GM15510 (cell line): ENCODE data around the gene TBC1D16.

Source experiments
- POLR2A ChIP-seq: IDR thresholded peaks from 3 replicates; pipeline ENCODE4 v1.6.1; 2011; ENCODE audit warnings: borderline replicate concordance; ENCODE audit not compliant: insufficient read length; ENCODE audit errors: extremely low read depth

The TBC1D16 gene

DNA sequence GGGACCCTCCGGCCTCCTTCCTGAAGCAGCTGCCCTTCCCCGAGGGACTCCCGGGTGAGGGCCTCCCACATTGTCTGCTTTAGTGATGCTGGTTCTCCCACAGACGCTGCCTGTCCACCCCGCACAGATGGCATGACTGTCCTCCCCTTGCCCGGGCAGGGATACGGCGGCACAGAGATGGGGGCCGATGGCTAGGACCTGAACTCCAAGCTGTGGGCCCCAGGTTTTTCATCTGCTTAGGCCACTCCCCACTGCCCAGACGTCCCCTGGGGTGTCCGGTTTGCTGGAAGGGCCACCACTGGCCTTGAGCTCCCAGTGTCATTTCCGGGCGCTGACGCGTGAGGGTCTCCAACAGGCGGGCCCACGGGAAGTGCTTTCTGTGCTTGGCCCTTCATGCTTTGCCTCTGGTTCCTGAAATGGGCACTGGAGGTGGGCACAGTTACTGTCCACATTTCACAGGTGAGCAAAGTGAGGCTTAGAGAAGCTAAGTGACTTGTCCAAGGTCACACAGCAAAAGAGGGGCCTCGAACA is 109.0 kb downstream of the TBC1D16 start:
- no peak for TF ChIP-seq POLR2A

DNA sequence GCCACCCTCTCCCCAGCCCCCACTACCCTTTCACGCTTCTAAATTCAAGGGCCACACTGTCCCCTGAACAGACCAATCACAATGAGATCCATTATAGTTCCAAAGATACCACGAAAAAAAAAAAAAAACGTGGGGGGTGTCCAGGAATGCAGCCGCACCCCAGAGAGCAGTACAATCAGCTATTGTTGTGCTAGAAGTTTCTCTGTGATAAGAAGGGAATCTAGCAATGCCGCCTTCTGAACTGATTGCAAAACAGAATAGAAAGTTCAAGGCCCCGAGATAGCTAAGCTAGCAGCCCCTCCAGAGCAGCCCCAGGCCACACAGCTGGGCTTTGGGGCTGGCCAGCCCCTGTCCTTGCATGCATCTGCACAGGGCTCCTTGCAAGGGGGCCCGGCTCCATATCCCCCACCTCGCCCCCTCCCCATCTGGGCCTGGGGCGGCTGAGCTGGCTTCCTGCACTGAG is 109.5 kb downstream of the TBC1D16 start:
- TF ChIP-seq POLR2A, result no peak

DNA sequence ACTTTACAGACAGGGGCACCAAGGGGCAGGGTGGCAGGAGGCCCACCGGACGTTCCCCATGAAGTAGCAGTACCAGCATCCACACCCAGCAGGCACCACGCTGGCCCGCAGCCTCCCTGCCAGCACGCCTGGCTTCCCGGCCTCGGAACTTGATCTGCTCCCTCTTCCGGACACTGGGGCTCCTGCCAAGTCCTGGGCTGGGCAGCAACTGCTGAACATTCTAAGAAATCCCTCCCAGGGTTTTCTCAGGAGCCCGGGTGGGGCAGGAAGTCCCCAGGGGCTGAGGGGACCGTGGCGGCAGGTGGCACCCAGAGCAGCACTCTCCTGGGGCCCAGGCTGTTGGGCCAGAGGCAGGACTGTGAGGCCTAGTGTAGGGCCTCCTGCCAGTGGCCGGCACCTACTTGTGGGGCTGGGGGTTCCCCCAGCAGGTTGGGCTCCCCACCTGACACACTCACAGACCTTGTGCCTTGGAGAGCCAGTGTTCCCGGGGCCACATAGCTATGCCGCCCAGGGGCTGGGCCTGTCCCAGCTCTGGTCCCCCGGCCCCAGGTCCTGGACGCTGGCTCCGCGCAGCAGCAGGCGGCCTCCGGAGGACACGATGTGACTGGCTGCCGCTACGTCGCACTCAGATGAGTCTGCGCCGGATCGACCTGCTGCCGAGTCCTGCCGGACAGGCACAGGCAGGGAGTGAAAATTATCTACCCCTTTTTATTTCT is 110.3 kb downstream of the TBC1D16 start:
- no peak for TF ChIP-seq POLR2A

DNA sequence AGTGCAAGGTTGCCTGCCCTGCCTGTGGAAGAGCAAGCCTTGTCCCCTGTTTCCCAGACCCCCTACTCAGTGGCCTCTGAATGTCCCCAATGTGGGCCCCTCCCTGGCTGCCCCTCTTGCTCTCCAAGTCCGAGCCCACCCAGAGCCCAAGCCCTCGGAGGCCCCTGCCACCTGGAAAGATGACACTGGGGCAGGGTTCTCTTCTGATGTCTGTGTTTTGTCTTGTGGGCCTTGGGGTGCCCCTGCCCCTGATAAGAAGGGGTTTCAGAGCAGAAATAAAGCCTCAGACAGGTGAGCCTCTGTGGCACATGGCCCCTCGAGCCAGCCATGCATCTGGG is 111.1 kb downstream of the TBC1D16 start:
- TF ChIP-seq POLR2A, result no peak

DNA sequence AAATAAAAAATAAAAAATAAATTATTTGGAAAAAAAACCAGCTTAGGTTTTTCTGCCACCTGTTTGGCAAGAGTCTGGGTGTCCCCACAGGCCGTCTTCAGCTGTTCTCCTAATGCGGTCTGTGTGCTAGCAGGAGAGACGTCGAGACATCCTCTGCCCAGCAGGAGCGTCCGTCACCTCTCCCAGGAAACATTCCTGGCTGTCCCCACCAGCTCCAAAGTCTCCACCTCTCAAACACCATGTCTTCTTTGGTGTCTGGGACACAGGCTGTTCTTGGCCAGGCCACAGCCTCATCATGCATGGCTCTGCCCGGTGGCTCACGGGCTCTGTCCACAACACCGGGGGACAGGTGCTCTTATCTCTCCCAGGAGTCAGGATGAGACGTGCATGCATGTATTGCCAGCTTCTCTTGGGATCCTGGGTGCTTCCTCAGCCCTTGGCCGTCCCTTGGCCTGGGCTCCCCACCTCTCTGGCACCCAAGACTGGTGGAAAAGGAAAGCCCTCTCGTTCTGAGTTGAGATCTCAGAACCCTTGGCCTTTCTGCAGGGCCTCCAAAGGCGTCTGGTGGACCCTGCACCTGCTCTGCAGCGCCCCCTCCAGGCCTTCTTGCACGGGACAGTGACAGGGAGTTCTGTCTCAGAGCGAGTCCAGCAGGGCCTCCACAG is 111.6 kb downstream of the TBC1D16 start:
- no peak for TF ChIP-seq POLR2A

DNA sequence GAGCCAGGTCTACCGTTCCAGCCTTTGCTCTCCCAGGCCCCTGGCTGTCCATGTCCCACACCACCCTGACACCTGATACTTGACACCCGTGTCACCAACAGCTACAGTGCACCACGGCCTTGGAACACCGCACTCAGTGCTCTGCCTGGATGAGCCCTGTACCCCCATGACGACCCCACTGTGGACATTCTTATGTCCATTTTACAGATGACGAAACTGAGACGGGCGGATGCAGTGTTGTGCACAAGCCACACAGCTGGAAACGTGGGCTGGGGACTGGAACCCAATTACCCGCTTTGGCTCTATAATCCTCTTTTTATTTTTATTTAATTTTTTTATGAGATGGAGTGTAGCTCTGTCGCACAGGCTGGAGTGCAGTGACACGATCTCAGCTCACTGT is 112.9 kb downstream of the TBC1D16 start:
- TF ChIP-seq POLR2A, result no peak

DNA sequence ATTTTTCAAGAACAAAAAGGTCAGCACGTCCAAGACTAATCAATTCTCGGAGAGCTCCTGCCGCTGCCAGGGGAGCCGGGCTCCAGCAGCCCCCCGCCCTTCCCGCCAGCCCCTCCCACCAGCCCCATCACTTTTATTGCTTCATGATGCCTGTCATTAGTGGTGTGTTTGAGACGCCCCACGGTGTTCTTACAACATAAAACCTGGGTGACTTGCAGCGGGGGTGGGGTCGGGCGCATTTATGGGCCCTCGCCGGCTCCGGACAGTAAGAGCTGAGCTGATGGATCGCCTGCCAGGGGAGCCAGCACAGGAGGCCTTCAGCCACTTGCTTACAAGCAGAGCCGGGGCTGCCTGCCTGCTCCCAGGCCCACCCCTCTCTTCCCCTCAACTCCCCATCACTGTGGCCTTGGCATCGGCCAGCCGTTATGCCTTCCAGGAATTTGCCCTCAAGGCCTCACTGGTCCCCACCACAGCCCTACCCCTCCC is 113.5 kb downstream of the TBC1D16 start:
- TF ChIP-seq POLR2A, result no peak

DNA sequence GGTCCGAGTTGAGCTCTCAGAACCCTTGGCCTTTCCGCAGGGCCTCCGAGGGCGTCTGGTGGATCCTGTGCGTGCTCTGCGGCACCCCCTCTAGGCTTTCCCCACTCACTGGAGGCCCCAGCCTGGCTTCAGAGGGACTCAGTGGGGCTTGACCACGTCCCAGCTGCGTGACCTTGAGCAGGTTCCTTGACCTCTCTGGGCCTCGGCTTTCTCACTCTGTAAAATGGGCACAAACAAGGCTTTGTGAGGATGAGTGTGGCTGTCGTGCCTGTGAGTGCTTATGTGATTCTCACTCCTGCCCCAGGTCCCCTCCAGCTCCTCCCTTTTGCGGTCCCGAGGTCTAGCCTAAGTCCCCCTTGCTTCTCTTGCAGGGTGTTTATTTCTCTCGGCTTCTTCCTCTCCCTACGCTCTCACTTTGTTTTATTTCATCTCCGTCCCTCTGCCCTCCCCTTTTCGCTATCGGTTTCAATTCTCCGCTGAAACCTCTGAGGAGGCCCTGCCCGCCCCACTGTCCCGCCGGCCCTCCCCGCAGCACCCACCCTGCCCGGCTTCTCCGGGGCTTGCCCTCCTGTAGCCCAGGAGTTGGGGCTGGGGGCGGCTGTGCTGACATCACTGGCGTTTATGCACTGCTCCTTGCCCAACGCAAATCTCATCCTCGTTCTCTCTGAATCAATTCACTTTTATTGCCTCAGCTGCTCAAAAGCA is 114.1 kb downstream of the TBC1D16 start:
- TF ChIP-seq POLR2A, result no peak

DNA sequence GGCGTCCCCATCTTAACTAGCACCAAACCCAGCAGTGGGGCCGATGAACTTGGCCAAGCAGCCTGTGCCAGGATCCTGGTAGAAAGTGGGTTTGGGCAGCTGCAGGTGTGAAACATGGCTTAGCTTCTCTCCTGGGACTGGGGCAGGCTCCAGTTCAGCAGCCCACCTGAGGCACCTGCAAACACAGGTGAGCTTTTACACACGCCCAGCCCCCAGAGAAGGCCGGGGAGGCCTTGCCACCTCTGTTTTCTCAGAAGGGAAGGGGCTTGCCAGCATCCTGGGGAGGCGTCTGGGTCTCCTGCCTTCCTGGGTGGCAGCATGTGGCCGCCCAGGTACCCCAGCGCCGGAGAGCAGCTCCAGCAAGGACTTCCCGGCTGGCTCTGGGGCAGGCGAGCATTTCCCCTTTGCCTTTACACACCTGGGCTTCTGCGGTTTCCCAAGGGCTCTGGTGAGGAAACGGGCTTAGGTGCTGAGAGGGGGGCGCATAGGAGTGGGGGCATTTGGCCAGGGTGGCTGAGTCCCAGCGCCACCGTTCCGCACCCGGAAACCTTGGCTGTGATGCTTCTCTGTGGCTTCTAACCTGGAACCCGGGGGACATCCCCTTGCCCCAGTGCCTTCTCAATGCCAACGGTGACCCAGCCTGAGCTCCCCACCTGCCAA is 114.8 kb downstream of the TBC1D16 start:
- no peak for TF ChIP-seq POLR2A

DNA sequence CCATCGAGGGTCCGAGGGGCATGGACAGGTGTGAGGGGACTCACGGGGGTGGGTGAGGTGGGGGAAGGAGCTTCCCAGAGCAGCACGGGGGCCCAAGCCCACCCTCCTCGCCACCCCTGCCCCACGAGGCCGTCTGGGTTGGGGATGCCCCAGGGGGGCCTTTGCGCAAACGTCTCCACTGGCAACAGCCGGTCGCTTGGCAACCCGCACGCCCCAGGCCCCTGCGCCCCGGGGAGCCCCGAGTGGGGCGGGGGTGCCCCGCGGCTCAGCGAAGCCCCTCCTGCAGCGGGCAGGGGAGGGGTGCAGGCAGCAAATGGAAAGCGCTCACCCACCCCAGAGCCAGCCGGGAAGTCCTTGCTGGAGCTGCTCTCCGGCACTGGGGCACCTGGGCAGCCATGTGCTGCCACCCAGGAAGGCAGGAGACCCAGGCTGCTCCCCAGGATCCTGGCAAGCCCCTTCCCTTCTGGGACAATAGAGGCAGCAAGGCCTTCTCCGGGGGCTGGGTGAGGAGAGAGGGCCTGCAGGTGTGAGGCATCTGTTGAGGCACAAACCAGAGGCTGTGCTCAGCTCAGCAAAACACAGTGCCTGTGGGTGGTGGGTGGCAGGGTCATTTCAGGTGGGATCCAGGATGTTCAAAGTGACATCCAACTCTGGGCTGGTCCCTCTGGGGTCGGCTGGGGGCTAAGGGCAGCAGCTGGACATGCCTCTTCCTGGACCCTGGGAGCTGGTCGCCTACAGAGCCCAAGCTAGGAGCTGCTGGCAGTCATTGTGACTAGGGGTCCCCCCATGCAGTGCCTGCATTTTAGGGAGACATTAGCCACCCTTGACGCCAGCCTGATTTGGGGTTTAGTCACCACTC is 115.6 kb downstream of the TBC1D16 start:
- no peak for TF ChIP-seq POLR2A

DNA sequence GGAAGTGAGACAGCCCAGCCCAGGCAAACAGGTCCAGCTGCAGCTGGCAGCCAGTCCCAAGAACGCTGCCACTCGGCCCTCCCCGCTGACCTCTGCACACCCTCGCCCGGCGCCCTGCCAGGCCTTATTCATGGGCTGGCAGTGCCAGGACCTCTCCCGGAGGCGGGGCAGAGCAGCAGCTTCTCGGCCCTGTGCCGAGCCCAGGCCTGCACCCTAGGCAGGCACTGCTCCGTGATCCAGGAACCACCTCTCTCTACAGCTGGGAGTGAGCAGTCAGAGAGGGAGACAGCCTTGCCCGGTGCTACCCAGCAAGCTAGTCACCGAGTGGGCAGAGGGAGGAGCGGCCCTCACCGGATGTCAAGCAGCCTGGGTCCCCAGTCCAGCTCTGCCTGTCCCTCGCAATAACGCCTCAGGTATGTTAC is 116.5 kb downstream of the TBC1D16 start:
- no peak for TF ChIP-seq POLR2A

DNA sequence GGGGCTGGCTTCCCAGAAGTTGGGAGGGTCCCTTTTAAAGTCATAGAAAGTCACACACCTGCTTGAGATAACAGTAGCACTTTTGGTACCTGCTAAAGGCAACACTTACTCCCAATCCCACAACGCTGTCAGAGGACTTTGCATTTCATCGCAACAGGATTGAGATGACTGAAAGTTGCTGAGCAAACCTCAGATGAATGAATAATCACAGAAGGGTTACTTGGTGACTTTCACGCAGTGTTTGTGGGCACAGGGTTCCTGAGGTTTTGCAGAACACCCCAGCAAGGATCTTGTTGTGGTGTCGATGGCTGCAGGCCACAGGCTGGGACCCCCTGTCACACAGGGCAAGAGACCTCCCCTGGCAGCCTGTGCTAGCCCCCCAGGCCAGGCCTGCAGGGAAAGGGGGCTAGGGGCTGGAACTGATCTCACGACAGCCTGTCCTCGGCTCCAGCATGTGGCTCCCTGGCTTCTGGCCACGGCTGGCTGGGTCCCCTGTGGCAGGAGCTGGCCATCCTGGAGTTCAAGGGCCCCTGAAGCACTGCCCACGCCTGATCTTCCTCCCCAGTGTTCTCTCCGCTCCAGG is 117.0 kb downstream of the TBC1D16 start:
- TF ChIP-seq POLR2A, result no peak

DNA sequence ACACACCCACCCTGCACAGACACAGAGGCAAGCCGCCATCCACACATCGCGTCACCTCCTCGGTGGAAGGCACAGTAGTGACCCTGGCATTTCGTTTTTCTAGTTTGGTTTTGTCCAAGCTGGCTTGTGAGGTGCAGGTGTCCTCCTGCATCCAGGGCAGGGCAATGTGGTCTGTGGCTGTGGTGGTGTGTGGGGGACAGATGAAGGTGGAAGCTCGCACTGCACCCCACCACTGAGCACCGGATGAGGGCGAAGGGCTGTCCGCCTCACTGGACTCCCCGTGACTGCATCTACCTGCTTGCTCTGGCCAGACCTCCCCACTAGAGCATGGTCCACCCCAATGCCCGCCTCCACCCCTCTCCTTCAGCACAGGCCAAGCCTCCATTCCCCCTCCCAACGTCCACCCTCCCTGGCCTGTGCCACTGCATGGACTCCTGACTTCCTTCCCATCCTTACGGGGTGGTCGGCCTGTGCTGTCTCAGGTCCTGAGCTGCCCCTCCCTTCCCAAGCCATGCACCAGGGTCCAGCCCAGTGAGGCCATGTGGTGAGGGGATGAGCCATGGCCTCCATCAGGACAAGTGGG is 117.7 kb downstream of the TBC1D16 start:
- TF ChIP-seq POLR2A, result no peak

DNA sequence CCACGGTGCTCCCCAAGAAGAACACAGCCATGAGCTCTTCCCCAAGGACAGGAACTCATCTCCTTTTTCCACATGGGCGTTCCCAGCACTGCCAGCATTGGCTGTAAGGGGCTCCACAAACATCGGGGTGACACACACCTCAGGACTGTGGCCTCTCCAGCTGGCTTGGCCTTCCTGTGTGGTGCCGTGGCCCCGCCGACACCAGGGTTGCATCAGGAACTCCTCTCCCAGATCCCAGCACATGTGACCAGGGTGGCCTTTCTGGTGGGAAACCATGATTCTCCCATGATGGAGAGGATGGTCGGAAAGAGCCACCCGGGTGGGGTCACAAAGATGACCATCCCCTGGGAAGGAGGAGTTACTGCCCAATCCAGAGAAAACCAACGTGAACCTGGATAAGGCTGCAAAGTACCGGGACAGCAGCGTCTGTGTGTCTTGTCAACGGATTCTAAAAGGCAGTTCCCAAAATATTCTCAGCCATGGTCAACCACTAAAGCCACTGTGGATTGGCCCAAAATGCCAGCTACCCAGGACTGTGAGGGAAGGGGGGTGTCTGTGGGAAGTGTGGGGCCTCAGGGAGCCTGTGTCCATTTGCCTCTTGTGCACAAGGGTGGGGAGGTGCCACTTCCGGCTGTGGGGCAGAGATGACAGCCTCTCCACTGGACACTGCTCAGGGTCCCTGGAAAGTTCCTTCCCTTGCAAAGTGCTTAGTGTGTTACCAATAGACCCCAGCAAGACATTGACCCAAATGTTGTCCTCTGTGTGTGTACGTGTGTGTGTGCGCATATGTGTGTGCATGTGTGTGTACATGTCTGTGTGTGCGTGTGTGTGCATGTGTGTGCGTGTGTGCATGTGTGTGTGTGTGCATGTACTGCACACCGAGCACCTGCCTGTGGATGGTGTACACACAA is 118.4 kb downstream of the TBC1D16 start:
- no peak for TF ChIP-seq POLR2A
